CD4-positive, alpha-beta T cell treated with Interferon gamma for 1 hour (primary cell): ENCODE measurements around the gene SEMA3C.

Experiments
- DNase-seq: peaks from one replicate; pipeline ENCODE4 v3.0.0-alpha.2; 2020

Gene SEMA3C

DNA sequence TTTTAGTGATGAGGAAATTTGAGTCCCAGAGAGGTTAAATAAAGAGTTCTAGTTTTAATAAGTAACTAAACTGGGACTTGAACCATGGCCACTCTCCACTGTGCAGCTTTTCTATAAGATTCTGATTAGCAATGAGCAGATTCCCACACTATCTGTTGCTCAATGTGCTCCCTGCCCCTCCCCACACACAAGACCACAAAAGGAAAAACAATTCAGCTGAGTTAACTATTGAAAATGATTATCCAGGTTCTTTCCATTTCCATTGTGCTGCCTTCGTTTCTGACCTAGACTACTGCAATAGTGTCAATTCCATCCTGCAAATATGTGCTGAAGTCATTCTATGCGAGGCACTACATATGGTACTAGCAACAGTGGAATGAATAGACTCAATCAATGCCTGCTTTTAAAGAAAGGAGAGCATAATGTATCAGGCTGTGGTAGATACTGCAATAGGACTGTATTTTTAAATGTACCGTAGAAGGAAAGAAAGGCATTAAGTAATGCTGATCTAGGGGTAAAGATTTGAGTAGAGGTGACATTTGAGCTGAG, 97.0 kb downstream of the SEMA3C start:
- DNase-seq: no peak

DNA sequence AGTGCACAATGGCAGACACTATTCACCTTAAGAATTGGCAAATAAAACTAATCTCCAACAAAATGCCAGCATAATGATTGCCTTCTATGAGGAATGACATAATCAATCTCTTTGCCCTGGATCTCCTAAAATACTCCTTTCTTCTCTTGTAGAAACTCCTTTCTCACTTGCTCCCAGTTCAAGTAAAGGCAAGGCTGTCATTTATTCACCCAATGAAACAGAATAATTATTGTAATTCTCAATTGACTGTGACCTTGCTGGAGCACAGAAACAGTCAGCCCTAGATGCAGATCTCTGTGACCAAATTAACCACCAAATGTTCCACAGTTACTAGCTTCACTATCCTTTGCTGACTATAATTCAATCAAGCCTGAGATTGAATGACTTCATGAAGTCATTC, 99.3 kb downstream of the SEMA3C start:
- DNase-seq: no peak

DNA sequence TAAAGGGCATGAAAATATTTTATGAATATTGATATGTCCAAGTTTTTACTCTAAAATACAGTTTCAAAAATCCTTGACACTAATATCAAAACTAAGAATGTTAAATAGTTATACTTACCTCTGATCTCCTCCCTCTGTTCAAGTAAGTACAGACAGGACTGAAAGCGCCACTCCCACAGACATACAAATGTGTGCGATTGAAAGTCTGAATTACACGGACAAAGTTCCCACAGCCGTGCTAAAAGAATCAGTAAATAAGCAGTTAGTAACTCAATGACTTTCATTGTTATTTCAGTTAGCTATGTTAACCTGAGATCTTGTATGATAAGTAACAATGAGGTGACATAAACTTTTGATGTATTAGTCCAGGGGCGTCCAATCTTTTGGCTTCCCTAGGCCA, 100.7 kb downstream of the SEMA3C start:
- no peak for DNase-seq

DNA sequence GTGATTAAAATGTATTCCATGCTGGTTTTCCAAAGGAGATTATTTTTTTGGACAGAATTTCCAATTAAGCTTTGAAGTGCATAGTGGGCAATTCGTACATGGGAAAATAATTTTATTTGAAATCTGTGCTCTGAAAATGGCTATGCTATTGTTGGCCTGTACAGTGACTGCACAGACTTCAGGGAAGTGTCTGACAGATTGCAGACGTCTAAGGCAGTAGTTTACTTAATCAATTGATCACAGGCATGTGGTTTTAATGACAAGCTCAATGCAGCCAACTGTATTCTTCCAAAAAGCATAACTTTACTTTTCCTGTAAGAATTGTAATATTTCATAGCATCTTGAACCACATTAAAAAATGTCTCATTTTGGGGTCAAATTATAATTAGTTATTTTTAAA, 102.0 kb downstream of the SEMA3C start:
- DNase-seq: no peak

DNA sequence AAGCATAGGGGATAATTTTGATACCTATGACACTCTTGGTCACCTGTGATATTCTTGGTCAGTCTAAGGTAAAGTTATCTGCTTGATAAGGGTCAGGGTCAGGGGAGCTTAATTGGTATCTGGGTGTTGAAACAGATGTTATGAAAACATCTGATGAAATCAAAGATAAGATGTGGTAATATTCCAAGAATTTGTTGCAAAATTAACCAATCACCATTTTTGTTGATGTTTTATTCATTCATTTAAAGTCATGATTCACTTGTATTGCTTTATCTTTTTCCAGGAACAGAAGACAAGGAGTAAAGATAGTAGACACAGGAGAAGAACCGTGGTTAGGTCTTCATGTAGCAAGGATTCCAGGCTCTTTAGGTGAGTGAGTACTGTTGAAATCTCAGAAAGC, 103.1 kb downstream of the SEMA3C start:
- no peak for DNase-seq

DNA sequence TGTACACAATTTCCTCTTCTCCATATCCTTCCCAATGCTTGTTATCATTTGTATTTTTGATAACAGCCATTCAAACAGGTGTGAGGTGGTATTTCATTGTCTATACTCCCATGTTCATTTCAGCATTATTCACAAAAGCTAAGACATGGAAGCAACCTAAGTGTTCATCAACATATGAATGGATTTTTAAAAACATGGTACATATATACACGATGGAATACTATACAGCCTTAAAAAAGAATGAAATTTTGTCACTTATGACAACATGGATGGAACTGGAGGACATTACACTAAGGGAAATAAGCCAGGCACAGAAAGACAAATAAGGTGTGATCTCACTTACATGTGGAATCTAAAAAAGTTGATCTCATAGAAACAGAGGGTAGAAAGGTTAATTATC, 109.3 kb downstream of the SEMA3C start:
- no peak for DNase-seq

DNA sequence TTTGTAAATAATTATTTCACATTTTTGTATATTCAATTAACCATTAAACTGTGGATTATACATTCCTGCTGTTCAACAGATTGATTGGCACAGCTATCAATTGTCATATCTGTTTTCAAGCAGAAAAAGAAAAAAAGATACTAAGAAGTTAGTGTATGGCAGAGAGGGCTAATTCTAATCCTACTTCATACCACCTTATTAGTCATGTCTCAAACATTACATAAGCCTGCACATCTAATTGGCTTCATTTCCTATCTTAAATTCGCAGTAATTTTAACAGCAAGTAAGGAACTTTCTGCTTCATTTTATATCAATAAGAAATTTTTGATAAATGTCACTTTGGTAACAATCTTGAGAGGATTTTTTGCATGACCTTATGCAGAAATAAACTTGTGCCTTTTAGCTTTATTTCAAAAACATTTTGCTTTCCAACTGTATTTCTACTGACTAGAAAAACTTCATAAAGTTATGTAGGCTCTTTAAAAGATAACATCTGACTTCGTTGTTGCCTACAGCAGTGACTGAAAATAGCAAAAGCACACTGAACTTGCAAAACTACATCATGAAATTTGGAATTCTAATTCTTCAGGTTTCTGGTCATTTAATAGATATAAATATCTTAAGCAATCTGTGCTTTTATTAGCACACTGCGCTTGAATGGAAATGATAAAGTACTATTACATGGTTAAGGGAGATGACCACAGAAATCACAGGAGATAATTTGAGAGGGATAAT, 111.5 kb downstream of the SEMA3C start:
- no peak for DNase-seq

DNA sequence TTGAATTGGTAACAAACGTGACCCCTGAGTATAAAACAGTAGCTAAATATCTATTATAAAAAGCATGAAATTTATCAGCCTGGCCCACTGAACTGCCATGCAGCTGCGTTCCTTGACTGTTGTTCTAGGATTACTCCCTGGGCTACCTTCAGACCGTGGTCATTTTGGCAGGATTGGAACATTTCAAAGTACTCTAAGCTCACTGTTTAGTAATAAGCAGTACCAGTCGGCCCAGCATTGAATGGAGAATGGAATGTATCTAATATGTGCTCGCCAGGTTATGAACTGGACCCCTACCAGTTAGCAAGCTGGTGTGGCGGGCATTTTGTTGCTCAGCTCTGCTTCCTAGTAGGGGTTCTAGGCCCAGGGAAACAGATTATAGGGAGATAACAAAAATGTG, 112.2 kb downstream of the SEMA3C start:
- no peak for DNase-seq

DNA sequence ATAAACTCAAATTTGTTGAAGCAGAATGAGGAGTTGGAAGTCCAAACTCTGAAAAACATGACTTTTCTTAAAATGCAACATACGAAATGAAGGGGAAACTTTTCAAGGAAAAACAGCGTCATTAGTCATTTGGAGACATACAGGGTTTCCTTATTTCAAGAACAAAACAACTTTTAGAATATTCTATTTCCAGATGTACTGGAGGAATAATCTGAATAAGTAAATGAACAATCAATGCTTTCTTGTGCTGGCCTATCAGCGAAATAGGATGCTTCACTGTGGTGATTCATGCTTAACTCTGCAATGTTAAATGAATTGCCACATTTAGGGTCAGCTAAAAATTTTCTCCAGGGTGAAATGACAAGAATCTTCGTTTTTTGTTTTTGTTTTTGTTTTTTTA, 114.3 kb downstream of the SEMA3C start:
- DNase-seq: no peak

DNA sequence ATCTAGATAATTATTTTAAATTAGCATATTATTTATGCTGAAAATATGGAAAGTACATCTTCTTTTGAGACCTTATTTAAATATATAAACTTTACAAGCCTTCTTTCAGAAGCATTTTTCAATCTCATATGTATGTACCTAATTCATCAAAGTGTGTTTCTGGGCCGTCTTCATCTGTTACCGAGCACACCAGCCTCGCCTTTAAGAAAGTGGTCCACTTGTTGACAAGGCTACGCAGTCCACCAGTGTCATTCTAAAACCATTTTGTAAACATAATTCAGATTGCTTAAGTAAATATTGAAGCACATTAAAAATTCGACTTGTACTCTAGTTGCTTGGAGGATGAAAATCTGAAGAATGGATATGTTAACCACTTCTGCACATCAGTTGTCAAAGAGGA, 116.3 kb downstream of the SEMA3C start:
- no peak for DNase-seq

DNA sequence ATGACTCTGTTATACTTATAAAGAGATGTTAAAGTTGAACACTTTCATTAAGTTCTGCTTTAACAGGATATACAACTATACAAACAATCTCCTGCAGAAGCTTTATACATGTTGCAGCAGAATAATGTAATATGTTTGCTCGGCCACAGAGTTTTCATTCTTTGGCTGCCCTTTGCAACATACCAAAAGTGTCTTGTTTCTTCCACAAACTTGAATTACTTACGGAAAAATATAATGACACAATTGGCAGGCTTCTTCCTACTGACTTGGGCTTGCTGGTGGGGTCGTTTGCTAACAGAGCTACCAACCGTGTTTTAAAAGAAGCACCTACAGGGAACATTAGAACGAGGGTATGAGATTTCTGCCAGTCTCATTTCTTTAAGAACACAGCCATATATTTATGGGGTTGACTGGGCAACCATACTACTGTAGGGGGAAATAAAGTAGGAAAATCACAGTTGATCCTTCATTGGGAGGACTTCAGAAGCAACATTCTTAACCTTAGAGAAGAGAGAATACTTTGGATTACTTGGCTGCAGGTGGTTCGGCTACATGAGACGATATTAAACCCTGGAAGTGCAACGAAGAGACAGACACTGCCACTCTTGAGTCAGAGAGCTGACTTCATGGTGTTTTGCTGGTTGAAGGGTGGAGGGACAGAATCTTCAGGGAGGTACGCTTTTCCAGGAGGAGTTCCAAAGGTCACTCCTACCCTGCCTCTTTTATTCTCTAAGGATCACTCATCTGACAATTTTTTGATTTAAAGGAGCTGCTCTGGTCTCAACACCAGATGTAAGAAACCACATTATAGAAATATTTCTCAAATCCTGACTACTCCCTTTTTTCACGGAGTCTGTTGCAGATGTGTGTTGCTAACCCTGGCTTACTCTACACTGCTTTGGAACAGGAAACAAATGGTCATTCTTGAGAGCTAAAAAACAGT, 123.9 kb downstream of the SEMA3C start:
- no peak for DNase-seq

DNA sequence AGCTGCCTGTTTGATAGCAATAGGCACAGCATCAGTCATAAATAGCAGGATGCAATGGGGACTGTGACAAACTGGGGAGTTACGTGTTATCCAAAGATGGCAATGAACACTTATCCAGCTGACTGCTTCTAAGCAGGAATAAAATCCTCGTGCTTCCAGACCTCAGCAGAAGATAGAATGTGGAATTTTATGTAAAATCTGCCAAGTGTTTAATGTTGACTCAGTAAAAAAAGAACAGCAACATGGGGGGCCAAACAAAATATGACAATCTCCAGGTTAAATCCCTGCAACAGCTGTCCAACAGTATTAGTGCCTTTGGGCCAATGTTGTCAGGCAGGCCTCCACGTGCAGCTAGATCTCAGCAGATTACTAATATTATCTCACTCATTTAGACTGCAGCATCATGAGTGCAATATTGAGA, 127.3 kb downstream of the SEMA3C start:
- DNase-seq: no peak

DNA sequence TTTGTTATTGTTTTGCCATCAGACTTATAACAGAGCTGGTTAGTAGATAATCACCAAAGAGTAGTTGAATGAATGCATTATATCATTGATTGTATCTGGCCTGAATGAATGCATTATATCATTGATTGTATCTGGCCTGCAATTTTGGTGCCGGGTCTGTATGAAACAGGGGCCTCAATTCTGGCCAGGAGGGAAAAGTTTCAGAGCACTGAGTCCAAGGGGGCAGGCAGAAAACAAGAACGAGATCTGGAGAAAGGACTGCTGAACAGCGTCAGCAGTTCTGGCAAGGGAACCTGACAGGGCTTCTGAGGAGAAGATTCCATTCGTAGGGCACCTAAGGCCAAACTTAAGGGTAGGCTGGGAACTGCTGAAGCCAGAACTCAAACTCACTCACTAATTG, 128.0 kb downstream of the SEMA3C start:
- no peak for DNase-seq

DNA sequence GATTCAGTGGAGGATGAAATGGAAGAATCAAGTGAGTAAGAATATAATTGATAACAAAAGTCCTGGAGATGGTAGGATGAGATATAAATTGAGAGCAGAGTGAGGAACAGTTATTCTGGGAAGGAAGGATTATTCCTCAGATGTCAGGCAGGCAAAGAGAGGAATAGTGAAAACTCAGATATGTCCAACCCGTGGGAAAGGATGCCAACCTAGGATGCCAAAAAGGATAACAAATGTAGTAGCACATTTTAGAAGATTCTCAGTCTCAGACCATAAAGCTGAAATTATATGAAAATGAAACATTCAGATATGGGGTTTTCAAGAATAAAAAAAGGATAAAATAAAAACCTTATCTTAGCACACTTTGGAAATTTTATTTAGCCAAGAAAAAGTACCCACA, 131.1 kb downstream of the SEMA3C start:
- DNase-seq: no peak

DNA sequence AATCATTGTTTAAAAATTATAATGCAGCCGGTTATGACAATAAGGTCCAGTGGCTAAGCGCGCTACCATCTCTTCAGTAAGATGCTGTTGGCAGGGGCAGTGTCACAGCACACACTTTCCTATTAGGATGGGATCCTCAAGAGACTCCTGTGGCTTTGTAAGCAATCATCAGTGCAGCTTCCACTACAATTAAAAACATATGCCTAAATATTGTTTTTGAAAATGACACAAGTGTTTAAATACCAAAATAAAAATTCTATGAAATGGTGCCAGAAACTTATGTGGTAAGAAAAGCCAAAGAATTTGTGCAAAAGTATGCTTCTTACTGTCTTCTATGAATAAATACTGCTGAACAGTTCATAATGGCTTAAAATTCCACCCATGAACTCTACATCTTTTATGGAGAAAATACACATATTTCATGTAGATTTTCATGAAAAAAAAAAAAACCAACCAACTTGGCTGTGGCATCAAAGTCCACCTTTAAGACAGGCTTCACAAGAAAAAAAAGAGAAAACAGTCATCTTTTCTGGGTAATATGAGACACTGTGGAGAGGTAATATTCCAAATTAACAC, 132.8 kb downstream of the SEMA3C start:
- DNase-seq: no peak

DNA sequence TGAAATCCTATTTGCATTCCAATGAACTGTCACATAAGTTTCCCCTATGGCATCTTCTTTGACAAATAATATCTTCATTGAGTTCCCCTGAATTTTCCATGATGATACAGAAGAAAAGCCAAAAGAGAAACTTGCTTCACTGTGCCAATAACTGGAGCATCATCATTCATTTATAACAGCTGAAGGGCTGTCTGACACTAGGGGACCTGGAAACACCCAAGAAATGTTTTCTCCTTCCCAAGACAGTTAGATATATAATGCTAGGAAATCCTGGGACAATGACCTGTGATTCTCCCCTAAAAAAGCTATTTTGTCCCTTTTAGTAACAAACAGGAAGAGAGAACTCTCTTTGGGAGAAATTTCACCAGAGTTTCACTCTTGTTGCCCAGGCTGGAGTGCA, 133.6 kb downstream of the SEMA3C start:
- DNase-seq: no peak

DNA sequence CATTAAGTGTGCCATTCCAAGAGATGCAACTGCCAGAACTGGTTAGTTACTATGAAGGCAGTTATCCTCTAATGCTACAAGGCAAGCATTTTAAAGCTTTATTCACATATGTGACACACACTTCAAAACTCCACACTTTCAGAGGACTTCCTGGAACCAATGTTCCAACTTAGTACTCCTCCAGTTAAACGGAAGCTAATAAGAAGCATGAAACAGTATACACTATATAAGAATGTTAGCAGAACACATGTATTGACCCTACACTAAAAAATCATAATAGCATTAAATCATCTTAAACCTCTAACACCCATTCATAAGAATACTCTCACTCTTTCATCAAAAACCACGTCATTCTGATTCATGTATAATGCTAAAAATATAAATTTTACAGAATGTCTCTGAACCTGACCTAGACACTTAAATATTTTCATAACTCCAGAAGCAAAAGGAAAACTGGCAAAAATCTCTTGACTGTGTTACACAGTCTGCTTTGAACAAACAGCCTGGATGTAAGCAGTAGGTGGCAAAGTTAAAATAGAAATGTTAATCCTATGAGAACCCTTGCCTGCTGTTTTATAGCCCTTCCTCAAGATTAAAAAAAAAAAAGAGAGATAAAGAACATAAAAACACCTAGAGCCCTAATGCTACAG, 135.0 kb downstream of the SEMA3C start:
- no peak for DNase-seq

DNA sequence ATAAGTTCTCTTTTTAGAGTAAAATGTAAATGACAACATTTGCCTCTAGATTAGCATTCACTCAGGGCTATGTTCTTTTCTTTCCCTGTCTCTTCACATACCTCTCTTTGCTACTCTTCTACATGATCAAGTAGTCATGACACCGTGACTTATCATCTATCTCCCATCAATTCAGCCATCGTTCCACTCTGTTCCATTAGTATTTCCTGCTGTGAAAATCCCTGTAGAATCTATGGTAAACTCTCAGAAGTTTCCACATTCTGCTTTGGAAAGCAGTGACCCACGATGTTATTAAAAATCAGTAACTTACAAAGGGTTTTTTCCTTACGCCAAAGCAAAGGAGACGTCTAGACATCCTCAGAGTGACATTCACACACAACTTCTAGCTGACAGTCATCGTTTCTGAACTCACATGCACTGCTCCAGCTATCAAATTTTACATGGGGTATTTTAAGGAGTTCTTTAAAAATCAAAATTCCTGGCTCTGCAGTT, 135.6 kb downstream of the SEMA3C start:
- no peak for DNase-seq

DNA sequence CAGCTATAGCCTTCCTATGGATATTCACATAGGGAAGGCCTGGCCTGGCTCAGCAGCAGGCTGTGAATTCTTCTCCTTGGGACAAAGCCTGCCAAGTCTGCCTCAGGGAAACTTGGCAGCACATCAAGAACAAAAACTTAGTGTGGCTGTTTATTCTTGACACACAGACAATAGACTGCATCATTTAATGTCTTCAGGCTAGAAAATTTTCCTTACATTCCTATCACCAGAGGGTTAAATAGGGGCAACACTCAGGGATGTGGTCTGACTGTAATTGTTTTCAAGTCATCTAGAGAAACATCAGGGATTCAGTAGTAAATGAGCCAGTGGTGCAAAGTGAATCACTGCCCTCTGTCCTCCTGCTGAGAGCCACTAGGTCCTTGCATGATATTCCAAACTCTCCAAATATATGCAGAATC, 137.3 kb downstream of the SEMA3C start:
- DNase-seq: no peak

DNA sequence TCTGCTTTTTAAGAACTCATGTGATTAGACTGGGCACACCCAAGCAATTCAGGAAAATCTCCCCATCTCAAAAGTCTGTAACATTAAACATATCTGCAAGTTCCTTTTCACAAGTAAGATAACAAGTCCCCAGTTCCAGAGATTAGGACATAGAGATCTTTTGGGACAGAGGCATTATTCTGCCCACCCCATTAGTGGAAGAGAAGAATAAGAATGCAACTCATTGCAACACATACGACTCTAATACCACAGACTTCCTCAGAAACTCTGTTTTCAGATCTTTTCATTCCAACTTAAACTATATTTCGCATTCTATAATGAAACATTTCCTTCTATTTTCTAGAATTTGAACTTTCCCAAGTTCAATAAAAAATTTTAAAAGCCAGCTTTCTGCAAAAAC, 137.7 kb downstream of the SEMA3C start:
- DNase-seq: no peak

DNA sequence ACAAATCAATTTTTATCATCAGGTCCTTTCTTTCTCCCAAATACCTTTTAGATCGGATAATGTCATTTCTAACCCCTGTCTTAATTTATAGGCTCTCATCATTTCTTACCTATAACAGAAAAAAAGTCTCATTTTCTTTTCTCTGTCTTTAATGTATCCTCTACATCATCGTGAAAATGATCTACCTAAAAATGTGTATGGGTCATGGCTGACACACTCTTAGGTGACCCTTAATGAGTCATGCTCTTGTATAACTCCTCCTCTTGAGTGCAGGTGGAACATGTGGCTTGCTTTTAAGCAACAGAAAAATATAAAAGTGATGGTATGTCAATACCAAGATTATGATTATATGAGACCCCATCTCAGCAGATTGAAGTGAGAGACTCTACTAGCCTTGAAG, 139.4 kb downstream of the SEMA3C start:
- DNase-seq: no peak

DNA sequence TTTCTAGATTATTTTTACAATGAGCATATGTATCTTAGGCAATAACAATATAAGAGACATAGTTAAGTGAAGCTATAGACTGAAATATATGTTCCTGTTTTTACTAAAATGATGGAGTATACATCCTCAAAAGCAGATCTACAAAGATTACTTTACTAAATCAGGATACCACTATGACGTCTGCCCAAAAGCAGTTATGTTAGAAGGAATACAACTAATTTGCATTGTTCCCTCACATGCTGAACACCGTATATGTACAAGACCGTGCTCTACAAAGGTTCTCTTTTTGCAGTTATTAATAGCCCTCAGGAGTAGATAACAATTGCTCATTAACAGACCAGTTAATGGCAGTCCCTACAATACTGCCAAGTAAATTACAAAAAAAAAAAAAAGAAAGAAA, 143.0 kb downstream of the SEMA3C start:
- DNase-seq: no peak

DNA sequence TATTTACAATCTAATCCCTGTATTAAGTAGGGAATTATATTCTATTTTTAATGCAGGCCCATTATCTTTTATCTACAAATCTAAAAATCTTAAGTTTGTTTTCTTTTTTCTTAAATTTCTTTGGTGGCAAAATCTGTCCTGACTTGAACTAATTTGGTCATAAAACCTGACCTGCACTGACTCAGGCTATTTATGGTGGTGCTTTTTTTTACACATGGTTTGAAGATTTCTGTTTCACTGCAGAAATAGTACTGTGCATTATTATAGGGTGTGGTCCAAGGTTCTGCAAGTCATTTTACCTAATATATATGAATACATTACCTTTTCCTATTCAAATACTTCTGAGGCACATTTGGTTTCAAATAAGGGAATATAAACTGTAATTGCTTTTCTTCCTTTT, 143.4 kb downstream of the SEMA3C start:
- DNase-seq: no peak
